HG02588 (cell line): ENCODE measurements around the gene TTC3.

ENCODE experiments used
- ATAC-seq: cut with Tn5 transposase; IDR thresholded peaks from one replicate; pipeline ENCODE4 v1.9.1; 2021; ENCODE audit warnings: mild to moderate bottlenecking, moderate library complexity; ENCODE audit not compliant: unreplicated experiment

TTC3 gene

DNA sequence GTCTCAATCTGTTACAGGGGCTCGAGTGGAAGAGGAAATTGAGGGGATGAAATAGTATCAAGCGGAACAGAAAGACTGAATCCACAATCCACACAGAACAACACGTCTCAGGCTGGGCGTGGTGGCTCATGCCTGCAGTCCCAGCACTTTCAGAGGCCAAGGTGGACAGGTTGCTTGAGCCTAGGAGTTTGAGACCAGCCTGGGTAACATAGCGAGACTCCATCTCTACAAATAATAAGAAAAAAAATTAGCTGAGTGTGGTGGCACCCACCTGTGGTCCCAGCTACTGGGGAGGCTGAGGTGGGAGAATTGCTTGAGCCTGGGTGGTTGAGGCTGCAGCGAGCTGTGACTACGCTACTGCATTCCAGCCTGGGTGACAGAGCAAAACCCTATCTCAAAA, 168.4 kb downstream of the TTC3 start:
- ATAC-seq, result no peak

DNA sequence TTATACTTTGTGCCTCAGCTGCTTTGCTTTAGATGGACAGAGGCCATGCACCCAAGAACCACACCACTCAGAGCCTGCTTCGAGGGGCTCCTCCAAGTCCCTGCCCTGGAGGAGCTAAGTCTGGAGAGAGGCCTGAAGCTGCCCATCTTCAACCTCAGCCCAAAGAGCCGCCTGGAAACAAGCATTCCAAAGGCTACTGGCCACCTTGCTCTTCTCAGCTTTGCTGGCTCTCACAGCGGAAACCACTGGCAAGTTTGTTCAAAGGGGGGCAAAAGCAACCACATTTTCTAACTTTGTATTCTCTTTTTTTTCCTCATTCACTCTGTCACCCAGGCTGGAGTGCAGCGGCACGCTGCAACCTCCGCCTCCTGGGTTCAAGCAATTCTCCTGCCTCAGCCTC, 170.9 kb downstream of the TTC3 start:
- no peak for ATAC-seq

DNA sequence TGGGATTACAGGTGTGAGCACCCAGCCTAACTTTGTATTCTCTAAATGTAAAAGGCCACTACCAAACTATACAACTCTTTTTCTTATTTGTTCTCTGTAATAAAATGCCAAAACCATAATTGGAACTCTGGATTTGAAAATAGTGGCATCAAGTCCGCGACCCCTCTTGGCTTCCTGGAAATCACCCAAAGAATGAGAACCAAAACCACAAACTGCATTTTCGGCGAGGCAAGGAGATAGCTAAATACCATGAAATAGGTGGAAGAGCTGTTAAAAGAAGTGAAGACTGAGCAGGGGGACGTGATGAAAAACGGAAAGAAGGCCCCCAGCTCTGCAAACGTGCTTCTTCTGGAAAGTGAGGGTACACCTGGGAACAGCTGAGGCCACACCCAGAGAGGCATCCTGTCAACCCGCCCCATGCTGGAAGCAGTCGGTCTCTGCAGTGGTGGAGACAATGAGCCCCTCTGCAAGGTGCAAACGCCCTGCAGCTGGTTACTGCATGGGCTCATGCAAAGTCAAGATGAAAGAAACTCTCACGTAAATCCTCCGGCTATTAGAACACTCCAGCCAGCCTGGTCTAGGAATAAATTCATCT, 171.5 kb downstream of the TTC3 start:
- no peak for ATAC-seq

DNA sequence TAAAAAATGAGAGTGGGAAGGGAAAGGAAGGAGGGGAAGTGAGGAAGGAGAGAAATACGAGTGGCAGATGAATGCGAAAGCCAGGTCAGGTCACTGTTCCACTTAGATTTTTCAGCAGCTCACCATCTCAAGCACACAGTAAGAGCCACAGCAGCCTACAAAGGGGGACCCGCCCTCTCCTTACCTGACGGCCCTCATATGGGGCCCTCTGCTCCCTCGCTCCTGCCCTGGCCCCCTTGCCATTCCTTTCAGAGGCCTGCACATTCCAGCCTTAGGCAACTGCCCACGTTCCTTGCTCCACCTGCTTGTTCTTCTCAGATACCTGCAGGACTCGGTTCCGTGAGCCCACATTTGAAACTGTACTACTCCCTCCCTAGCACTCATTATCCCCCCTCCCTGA, 172.1 kb downstream of the TTC3 start:
- ATAC-seq, result no peak

DNA sequence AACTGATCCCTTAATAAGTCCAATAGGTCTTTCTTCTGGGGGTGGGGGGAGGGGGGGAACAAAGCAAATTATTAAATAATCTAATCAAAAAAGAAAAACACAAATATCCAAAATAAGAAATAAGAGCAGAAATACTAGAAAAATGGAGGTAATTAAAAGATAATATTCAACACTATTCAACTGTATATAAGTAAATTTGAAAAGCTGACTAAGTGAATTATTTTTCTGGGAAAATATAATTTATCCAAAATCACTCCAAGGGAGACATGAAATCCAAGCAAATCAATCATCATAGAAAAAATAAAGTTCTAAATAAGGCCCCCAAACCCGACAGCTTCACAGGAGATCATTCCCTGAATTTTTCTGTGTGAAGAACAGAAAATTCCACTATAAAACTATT, 175.2 kb downstream of the TTC3 start:
- ATAC-seq, result no peak

DNA sequence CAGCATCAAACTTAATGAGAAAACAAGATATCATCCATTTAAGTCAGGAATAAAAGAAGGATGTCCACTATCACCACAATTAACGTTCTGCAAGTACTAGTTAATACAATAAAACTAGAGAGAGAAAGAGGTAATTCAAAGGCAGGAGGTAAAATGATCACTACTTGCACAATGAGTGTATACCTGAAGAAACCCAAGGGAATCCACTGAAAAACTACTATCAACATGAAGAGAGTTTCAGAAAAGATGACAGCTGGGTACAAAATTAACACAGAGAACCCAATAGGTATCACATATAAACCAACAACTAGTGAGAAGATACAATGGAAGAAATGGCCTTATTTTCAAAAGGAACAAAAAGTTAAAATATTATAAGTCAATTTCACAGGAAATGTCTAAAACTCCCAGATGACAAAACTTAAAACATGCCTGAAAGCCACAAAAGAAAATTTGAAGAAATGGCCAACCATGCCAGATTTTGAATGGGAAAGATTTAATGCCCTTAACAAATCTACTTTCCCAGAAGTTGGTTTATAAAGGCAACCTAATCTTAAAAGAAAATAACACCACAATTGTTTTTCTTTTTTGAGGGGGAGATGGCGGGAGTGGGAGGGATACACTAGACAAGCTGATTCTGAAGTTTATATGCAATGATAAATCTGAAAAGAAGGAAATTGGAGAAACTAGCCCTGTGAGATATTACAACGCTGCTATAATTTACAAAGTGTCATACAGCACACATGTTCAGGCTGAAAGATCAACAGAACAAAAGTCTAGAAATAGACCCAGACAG, 176.3 kb downstream of the TTC3 start:
- no peak for ATAC-seq

DNA sequence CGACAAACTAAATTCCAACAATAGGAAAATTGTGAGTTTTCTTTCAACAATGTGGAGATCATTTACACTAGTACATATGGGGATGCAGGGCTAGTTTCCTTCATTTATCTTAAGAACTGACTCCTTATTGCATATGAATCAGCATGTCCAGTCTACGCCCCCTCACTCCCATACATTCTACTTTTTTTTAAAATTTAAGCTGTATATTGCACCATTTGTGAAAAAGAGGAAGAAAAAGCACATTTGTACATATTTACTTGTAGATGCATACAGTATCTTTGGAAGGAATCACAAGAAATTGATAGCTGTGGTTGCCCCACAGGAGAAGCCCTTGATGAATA, 178.2 kb downstream of the TTC3 start:
- no peak for ATAC-seq
